HG02970 (cell line): ENCODE measurements around the gene SH2D4B.
"Not testable (repeated sequence)": the region's sequence is repeated elsewhere in the genome, so short reads cannot be mapped to it uniquely, and the experiment has no call there.

ENCODE experiments used
- ATAC-seq: cut with Tn5 transposase; IDR thresholded peaks from one replicate; pipeline ENCODE4 v1.9.1; 2021; ENCODE audit warnings: mild to moderate bottlenecking, moderate library complexity, moderate number of reproducible peaks; ENCODE audit not compliant: unreplicated experiment, low FRiP score

Gene SH2D4B

DNA sequence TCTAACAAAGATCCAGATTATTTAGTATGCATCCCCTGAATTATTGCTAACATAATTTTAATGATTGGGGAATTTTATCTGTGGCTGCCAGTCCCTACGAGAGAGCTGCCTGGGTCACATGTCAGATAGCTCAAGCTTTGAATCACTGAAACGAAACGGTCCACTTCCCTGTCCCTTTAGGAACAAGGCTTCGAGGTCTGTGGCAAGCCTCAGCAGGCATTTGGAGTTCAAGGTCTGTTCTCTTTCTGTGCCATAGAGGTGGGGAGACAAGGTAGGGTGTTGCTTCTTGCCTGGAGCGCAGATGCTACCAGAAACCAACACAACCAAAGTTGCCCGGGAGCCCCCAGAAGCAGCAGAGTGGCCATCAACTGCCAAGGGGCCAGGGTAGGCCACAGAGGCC, 13.9 kb upstream of the SH2D4B start:
- ATAC-seq = no peak

DNA sequence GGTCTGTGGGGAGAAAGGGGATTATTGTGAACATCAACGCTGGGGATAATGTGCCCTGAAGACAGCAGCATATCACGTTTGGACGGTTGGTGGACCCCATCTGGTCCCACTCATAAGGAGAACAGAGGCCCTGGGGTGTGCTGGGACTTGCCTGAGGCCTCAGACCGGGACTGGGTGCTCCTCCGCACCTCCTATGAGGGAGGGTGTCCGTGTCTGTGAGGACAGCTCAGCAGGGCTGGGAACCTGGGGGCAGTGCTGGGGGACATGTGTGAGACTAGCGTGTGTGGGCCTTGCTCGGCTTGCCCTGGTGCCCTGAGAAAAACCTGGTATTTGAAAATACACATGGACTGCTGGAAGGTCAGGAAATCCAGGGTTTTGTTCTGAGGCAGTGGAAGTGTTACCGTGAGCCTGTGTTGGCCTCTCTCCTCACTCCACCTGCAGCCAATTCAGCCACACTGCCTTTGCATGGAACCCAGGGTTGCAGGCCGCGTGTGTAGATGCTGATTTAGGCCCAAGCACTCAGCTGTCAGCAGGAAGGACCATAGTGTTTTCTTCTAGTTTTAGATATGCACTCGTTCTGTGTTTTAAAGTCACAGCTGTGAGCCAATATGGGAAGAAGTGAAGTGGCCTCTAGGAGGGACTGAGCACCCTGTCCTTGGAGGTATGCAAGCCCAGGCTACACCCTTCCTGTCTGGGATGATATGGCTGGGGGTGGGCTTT, 13.4 kb upstream of the SH2D4B start:
- no peak for ATAC-seq

- no peak for ATAC-seq
Observed at GRCh38 chr10:80526218-80526617, 11.5 kb upstream of the SH2D4B start.

- ATAC-seq = no peak
Observed at GRCh38 chr10:80526742-80527141, 11.0 kb upstream of the SH2D4B start.

GRCh38 chr10:80528185-80528700, 9.5 kb upstream of the SH2D4B start:
- no peak for ATAC-seq

- no peak for ATAC-seq
Observed at GRCh38 chr10:80528901-80529300, 8.8 kb upstream of the SH2D4B start.

DNA sequence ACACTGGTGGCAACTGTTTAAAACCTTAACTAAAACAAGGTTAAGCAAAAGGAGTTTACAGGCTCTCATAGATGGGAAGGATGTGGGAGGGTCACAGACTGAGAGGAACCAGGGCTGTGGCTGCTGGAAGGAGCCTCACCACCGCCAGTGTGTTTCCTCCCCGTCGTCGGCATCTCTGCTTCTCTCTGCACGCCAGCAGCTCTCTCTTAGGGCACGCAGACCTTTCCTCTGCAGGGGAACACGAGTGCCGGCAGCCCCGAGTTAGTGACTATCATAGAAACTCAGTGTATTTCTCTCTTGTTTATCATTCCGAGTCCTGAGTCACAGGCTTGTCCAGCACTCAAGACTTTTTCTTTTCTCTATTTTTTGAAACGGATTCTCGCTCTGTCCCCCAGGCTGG, 8.1 kb upstream of the SH2D4B start:
- no peak for ATAC-seq

DNA sequence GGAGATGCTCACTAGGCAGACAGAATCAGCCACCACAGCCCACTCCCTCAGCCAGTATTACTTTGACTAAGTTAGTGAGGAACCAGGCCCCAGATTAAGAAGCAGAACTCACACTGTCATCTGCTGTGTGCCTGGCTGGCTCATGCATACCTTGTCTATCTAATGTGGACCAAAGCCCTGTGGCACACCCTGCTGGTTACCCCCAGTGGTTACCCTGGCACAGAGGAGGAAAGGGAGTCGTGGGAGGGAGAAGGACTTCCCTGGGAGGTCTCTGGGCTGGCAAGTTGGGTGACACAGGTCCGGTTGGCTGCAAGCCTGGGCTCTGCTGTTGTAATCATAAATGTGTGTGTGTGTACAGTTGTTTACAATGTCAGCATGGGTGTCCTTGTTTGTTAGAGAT, 7.5 kb upstream of the SH2D4B start:
- ATAC-seq = no peak

GRCh38 chr10:80530816-80531215, 6.9 kb upstream of the SH2D4B start:
- no peak for ATAC-seq

DNA sequence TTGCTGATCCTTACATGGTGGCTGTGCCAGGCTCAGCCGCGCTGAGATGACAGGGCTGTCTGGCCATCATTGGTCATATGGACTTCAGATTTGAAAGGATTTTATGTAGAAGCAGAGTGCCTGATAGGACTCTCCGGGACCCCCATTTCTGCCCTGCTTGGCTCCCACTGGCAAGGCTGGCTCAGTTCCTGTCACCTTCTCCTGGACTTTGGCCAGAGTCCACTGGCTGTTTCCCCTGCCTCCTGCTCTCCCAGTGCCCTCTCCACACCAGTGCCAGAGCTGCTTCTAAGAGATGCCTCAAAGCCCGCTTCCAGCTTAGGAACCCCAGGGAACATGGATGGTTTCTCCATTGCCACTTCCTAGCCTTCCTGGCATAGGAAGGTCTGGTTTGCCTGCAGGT, 5.1 kb upstream of the SH2D4B start:
- ATAC-seq = no peak

- ATAC-seq = not testable (repeated sequence)
Observed at GRCh38 chr10:80534059-80534458, 3.6 kb upstream of the SH2D4B start.

- ATAC-seq = not testable (repeated sequence)
Observed at GRCh38 chr10:80534646-80535045, 3.1 kb upstream of the SH2D4B start.

DNA sequence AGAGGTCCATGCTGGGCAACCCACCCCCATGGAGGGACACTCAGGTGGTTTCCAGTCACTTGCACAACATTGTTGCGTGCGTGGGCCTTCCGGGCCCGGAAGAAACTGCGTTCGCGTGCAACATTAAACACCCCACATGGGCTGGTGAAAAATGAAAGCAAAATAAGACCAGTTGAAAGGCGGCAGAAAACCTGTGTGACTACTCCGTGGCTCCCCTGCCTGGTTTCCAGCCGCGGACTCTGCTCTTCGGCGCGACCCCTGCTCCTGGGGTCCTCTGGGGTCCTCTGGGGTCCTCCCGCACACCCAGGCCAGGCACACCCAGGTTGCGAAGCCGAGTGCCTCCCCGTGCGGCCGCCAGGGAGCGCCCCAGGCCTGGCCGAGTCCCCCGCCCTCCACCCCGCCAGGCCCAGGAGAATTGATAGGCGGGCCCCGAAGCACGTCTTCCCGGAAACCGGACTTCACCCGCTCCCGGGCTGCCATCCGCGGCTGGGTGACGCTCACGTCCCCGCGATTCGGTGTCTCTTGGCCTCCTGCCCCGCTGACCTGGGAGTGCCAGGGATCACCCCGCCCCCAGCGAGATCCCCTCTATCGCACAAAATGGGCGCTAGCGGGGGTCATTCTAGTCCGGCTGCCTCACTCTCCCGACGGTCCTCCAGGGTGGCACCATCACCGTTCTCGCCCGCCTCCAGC, 1.9 kb upstream of the SH2D4B start:
- ATAC-seq = peak; percentile 57

DNA sequence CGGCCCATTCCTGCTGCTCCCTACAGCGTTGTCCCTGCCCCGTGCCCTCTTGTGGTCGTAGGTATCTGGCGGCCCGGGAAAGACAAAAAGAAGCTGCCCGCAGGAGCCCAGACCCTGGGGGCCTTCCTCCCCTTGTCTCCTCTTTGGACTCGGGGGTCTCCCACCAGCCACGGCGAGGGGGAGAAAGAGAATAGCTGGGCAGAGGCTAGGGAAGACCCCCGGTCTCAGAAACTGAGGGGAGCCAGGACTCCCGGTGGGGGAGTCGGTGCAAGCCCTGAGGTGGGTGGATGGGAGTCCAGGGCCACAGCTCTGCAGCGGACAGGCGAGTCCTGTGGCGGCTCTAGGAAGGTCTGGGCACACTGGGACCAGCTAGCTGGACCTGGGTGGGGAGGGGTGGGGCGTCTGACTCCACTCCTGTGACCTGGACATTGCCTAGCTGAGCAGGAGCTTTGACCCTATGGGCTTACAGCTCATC, 1.3 kb upstream of the SH2D4B start:
- no peak for ATAC-seq

DNA sequence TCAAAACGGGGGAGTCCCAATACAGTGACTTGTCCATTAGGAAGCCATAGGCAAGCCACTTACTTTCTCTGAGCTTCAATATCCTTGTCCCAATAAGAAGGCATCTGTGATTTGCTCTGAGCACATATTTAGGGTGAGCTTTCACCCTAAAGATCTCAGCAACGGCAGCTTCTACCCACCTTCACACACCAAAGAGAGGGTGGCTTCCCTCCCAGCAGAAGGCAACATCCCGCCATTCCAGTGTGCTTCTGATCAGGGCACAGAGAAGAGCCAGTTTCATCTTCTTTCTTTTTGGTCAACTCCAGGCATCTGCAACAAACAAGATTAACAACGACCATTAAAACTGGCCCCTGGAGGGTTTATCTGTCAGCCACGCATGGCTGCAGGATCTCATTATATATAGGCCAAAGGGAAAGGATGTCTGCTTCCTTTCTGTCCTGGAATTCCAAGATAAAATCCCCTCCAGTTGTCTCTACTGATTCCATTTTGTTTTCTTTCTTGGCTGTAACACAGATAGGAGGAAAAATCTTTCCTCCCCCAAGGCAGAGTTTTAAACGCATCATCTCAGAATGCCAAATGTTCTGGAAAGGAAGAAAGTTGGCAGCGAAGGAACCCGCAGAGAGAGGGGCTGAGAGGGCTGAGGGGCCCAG, 491 bp upstream of the SH2D4B start:
- no peak for ATAC-seq

- ATAC-seq = no peak
Observed at GRCh38 chr10:80538481-80539185, 931 bp downstream of the SH2D4B start.

DNA sequence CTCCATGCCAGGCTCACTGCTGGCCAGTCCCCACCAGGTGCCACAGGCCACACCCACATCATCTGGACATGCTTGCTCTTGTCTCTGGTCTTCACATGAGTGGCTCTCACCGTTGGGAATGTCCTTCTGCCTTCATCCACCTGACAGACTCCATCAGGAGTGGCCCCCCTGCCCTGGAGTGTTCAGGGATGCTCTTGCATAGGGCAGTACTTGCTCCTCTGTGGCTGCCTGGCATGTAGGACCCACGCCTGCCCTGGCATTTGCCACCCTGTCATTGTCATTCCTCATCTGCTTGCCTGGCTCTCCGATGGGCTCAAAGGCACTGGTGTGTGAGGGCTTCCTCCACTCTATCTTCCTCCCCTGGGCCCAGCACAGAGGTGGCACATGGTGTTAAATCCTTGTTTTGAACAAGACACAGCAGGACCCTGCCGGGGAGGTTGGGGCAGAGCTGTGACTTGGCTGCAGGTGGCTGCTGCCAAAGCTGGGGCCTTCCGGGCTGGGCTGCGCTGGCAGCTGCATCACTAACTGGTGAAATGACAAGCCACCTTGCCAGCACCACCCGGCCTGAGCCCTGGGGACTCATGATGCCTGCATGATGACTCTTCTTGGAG, 1.8 kb downstream of the SH2D4B start:
- no peak for ATAC-seq

- ATAC-seq = no peak
Observed at GRCh38 chr10:80540136-80540535, 2.4 kb downstream of the SH2D4B start.

GRCh38 chr10:80540618-80540980, 2.9 kb downstream of the SH2D4B start:
- no peak for ATAC-seq

DNA sequence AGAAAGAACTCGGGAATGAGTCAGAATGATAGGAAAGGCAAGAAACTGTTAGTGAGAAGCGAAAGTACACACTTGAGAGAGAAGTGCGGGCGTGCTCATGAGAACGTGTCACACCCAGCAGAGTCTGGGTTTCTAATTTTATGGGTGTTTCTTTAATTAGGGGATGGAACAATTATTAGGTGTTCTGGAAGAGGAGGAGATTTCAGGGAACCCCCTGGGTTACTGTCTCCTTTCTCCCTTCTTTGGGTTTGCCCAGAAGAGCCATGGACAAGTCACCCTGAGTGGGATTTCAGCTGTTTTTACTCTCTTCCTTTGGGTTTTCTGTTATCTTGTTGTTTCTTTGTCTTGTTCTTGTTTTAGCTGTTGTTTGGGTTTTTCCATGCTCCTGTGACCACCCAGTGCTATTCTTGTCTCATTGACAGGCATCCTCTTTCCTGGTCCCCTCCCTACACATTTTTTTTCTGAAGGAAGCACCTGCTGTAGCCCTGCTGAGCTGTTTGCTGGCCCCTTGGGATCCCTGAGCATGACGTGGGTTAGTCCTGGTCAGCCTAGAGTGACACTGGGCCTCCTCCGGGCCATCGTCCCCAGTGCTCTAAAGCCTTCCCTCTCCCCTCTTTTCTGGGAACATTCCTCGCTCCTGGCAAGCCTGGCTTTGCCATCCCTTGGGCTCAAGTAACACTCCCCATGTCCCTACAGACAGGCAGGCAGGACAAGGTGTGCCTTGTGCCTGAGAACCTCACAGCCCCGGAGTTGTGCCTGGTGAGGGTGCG, 3.5 kb downstream of the SH2D4B start:
- ATAC-seq = peak; percentile 53
